Activated naive CD8-positive, alpha-beta T cell treated with anti-CD3 and anti-CD28 coated beads, Interleukin-2, amount 50 U/mL, for 24 hours (primary cell): ENCODE data around the gene KCNJ11.

Source experiments
- ATAC-seq: fragments of 150-1000 bp; cut with Tn5 transposase; one replicate; pipeline ENCODE4 v1.10.0; 2021
- DNase-seq: peaks from one replicate; pipeline ENCODE4 v3.0.0; 2021
- H3K27ac Mint-ChIP-seq: one replicate; pipeline ENCODE4 v1.8.0; 2021; ENCODE audit warnings: mild to moderate bottlenecking, mixed read lengths
- H3K27me3 Mint-ChIP-seq: one replicate; pipeline ENCODE4 v1.8.0; 2021; ENCODE audit warnings: mixed read lengths
- H3K36me3 Mint-ChIP-seq: one replicate; pipeline ENCODE4 v1.8.0; 2021; ENCODE audit warnings: low read depth, mixed read lengths
- H3K4me1 Mint-ChIP-seq: one replicate; pipeline ENCODE4 v1.8.0; 2021; ENCODE audit warnings: mixed read lengths
- H3K4me3 Mint-ChIP-seq: one replicate; pipeline ENCODE4 v1.8.0; 2021; ENCODE audit warnings: mild to moderate bottlenecking, moderate library complexity, mixed read lengths
- H3K9me3 Mint-ChIP-seq: one replicate; pipeline ENCODE4 v1.8.0; 2021; ENCODE audit warnings: mixed read lengths

Gene KCNJ11

DNA sequence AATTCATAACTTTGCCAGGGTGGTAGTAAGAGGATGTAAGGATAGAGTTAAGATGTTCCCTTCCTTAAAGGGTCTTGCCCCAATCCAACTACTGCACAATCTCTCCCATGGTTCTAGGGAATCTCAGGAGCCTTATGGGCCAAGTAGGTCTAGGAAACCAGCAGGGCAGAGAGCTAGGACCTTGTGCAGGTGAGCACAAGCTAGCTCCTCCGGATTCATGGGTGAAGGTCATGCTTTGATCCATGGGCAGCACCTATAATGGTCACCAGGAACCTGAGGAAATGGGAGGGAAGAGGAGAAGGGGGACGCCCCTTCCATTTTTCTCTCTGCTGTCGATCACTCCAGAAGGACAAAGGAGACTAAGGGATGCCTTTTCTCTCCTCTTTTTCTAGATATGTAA lies 16.8 kb downstream of the KCNJ11 start:
- H3K4me3 Mint-ChIP-seq, result no peak overlapping the region
- no peaks in the 10 kb centered on the region for H3K27me3 Mint-ChIP-seq
- H3K27ac Mint-ChIP-seq, result no peak overlapping the region
- peaks cover 52% of the 10 kb centered on the region for H3K9me3 Mint-ChIP-seq
- H3K4me1 Mint-ChIP-seq, result peaks cover 13% of the 10 kb centered on the region
- no peak for DNase-seq
- peaks cover 68% of the 10 kb centered on the region for H3K36me3 Mint-ChIP-seq
- no peak for ATAC-seq

DNA sequence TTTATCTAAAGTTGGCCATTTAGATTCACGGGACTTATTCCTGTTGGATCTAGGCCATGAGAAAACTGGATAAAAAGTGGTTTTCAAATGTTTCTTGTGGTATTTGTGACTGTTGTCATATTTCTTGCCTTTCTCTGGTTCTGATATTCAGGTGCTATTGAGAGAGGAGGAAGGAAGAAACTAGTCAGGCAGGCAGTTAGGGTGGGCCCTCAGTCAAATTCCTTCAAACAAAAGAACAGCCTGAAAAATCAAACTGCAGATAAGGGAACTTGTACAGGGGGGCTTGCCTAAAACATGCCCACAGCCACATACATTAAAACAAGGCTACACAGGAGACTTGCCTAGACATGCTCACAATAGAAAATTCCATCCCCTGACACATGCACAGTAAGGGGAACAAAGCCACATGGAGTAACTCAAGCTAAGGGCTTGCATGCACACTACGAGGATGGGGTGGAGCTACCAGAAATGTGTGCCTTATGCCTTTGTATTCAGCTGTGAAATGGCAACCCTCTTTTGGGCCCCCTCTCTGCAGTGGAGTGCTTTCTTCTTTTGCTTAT lies 18.7 kb downstream of the KCNJ11 start:
- Mint-ChIP-seq H3K9me3 (peaks cover 52% of the 10 kb centered on the region), H3K4me1 (peaks cover 13% of the 10 kb centered on the region), H3K36me3 (peaks cover 68% of the 10 kb centered on the region), H3K27ac (no peak overlapping the region), H3K4me3 (no peak overlapping the region), H3K27me3 (no peaks in the 10 kb centered on the region)
- DNase-seq (no peak), ATAC-seq (no peak)

GRCh38 chr11:17369094-17369493 lies 19.4 kb downstream of the KCNJ11 start:
- H3K27me3 Mint-ChIP-seq, result no peaks in the 10 kb centered on the region
- DNase-seq, result no peak
- no peak overlapping the region for H3K27ac Mint-ChIP-seq
- H3K9me3 Mint-ChIP-seq, result peaks cover 49% of the 10 kb centered on the region
- no peak for ATAC-seq
- H3K4me3 Mint-ChIP-seq, result no peak overlapping the region
- H3K4me1 Mint-ChIP-seq, result peaks cover 13% of the 10 kb centered on the region
- peaks cover 68% of the 10 kb centered on the region for H3K36me3 Mint-ChIP-seq

GRCh38 chr11:17368551-17368950 lies 19.9 kb downstream of the KCNJ11 start:
- Mint-ChIP-seq H3K4me3 (no peak overlapping the region), H3K36me3 (peaks cover 72% of the 10 kb centered on the region), H3K27me3 (no peaks in the 10 kb centered on the region), H3K4me1 (peaks cover 13% of the 10 kb centered on the region), H3K9me3 (peaks cover 49% of the 10 kb centered on the region), H3K27ac (no peak overlapping the region)
- DNase-seq, result no peak
- no peak for ATAC-seq

GRCh38 chr11:17366495-17366894 lies 22.0 kb downstream of the KCNJ11 start:
- Mint-ChIP-seq H3K27me3 (no peaks in the 10 kb centered on the region), H3K4me1 (peaks cover 13% of the 10 kb centered on the region), H3K36me3 (peaks cover 67% of the 10 kb centered on the region), H3K4me3 (no peak overlapping the region), H3K9me3 (peaks cover 33% of the 10 kb centered on the region), H3K27ac (no peak overlapping the region)
- DNase-seq (no peak), ATAC-seq (no peak)

GRCh38 chr11:17354601-17354991 lies 33.9 kb downstream of the KCNJ11 start:
- Mint-ChIP-seq H3K4me1 (peaks cover 39% of the 10 kb centered on the region), H3K27me3 (no peaks in the 10 kb centered on the region), H3K27ac (peak overlapping the region; percentile 32), H3K4me3 (peak overlapping the region; percentile 92), H3K36me3 (peaks cover 30% of the 10 kb centered on the region), H3K9me3 (peaks cover 3% of the 10 kb centered on the region)
- no peak for ATAC-seq
- peak; percentile 77 for DNase-seq

DNA sequence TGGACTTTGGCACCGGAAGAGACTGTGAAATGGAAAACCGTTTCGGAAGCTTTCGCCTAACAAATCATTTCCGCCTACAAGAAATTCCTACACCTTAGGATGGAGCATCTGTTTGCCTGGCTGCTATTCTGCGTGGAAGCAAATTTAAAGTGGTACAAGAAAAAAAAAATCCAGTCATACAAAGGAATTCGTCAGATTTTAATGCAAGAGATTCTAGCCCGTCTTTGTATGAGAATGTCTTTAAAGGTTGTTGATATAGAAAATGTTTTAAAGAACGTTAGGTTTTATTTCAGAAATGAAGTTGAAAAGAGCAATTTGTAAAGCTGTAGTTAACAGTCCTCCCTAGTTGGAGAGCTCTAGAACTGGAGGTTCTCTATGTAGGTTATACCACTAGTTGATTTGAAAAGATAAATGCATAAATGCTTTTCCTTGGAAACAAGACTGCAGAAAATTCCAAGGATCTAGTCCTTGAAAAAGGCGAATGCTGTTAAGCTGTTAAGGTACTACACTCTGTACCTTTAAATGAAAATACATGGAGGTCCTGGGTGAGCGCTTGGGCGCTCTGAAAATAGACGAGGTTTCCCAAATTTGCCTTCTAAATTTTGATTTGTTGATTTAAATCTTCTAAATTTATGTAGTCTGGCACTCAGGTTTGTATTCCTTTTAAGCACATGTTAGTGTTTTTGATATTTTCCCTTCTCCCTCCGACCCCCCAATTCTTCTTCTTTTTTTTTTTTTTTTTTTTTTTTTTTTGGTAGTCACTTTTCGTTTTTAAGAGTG lies 34.4 kb downstream of the KCNJ11 start:
- DNase-seq (no peak), ATAC-seq (no peak)
- Mint-ChIP-seq H3K4me3 (peak overlapping the region; percentile 92), H3K36me3 (peaks cover 25% of the 10 kb centered on the region), H3K9me3 (peaks cover 1% of the 10 kb centered on the region), H3K27me3 (no peaks in the 10 kb centered on the region), H3K27ac (peak overlapping the region; percentile 94), H3K4me1 (peaks cover 39% of the 10 kb centered on the region)

GRCh38 chr11:17352950-17353820 lies 35.3 kb downstream of the KCNJ11 start:
- DNase-seq (peak; percentile 75), ATAC-seq (peak; percentile 58)
- H3K36me3 Mint-ChIP-seq, result peaks cover 20% of the 10 kb centered on the region
- H3K9me3 Mint-ChIP-seq, result no peaks in the 10 kb centered on the region
- H3K27me3 Mint-ChIP-seq, result no peaks in the 10 kb centered on the region
- H3K4me3 Mint-ChIP-seq, result peak overlapping the region; percentile 92
- H3K27ac Mint-ChIP-seq, result peak overlapping the region; percentile 94
- H3K4me1 Mint-ChIP-seq, result peaks cover 39% of the 10 kb centered on the region

GRCh38 chr11:17351510-17352176 lies 36.8 kb downstream of the KCNJ11 start, which contains the start of gene NCR3LG1:
Gene NCR3LG1 (plus strand): TSS chr11:17351800. CDS start chr11:17351970, 170 bp downstream.
- Mint-ChIP-seq H3K27ac (peak within 1 kb of the TSS; percentile 94), H3K36me3 (peaks cover 9% of the 10 kb centered on the region), H3K4me3 (peak within 1 kb of the TSS; percentile 92), H3K4me1 (peaks cover 39% of the 10 kb centered on the region), H3K9me3 (no peaks in the 10 kb centered on the region), H3K27me3 (no peaks in the 10 kb centered on the region)
- DNase-seq (peak; percentile 63), ATAC-seq (peak; percentile 38)

DNA sequence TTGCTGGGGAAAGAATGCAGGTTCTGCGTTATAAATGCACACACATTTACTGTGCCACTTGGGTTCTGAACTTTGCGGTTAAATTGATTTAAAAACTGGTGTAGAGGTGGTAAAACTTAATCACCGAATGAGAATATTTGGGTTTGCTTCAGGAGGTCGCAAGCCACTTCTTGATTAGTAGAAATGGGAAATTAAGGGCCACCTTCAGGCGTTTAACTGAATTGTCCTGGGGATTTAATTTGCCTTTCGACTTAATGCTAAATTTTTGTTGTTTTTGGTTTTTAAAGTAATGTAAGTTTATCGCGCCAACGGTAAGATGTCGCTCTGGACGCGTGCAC lies 37.3 kb downstream of the KCNJ11 start:
- H3K9me3 Mint-ChIP-seq, result no peaks in the 10 kb centered on the region
- H3K4me3 Mint-ChIP-seq, result peak overlapping the region; percentile 92
- H3K36me3 Mint-ChIP-seq, result peaks cover 5% of the 10 kb centered on the region
- ATAC-seq (no peak), DNase-seq (no peak)
- no peaks in the 10 kb centered on the region for H3K27me3 Mint-ChIP-seq
- H3K4me1 Mint-ChIP-seq, result peaks cover 39% of the 10 kb centered on the region
- H3K27ac Mint-ChIP-seq, result peak overlapping the region; percentile 94

GRCh38 chr11:17350455-17351171 lies 37.8 kb downstream of the KCNJ11 start:
- H3K9me3 Mint-ChIP-seq, result no peaks in the 10 kb centered on the region
- peak overlapping the region; percentile 92 for H3K4me3 Mint-ChIP-seq
- H3K27me3 Mint-ChIP-seq, result no peaks in the 10 kb centered on the region
- DNase-seq, result no peak
- H3K4me1 Mint-ChIP-seq, result peaks cover 39% of the 10 kb centered on the region
- peak; percentile 53 for ATAC-seq
- peak overlapping the region; percentile 94 for H3K27ac Mint-ChIP-seq
- peaks cover 5% of the 10 kb centered on the region for H3K36me3 Mint-ChIP-seq

GRCh38 chr11:17347676-17348075 lies 40.8 kb downstream of the KCNJ11 start:
- no peak for ATAC-seq
- Mint-ChIP-seq H3K27ac (no peak overlapping the region), H3K36me3 (no peaks in the 10 kb centered on the region), H3K9me3 (no peaks in the 10 kb centered on the region), H3K27me3 (no peaks in the 10 kb centered on the region), H3K4me1 (peaks cover 40% of the 10 kb centered on the region), H3K4me3 (no peak overlapping the region)
- DNase-seq, result no peak

DNA sequence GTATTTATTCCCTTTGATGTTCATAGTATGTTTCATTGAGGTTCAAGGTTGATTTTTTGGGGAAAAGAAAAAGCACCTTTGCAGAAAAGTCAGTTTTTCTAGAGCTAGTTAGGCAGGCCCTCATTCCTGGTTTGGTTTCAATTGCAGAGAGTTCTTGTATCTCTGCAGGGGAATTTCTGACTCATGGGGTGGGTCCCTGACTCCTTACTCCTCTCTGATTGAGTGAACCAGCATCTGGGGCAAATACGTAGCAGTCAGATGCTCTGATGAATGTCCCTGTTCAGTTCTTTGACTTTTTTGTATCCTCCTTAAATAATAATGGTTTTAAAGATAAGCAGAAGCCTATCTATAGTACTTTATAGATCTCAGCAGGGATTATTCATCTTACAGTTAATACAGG lies 44.6 kb downstream of the KCNJ11 start:
- H3K27me3 Mint-ChIP-seq, result no peaks in the 10 kb centered on the region
- no peaks in the 10 kb centered on the region for H3K36me3 Mint-ChIP-seq
- H3K4me3 Mint-ChIP-seq, result peak overlapping the region; percentile 28
- H3K27ac Mint-ChIP-seq, result peak overlapping the region; percentile 64
- H3K4me1 Mint-ChIP-seq, result peaks cover 22% of the 10 kb centered on the region
- ATAC-seq (peak; percentile 100), DNase-seq (peak; percentile 62)
- H3K9me3 Mint-ChIP-seq, result no peaks in the 10 kb centered on the region

GRCh38 chr11:17343257-17343656 lies 45.2 kb downstream of the KCNJ11 start:
- no peaks in the 10 kb centered on the region for H3K27me3 Mint-ChIP-seq

More at GRCh38 chr11:17343257-17343656, 45.2 kb downstream of the KCNJ11 start:
- no peaks in the 10 kb centered on the region for H3K36me3 Mint-ChIP-seq
- no peak for DNase-seq
- no peak overlapping the region for H3K4me3 Mint-ChIP-seq
- H3K27ac Mint-ChIP-seq, result no peak overlapping the region
- no peaks in the 10 kb centered on the region for H3K9me3 Mint-ChIP-seq
- peaks cover 22% of the 10 kb centered on the region for H3K4me1 Mint-ChIP-seq
- no peak for ATAC-seq
